CD8-positive, alpha-beta memory T cell (primary cell): ENCODE results near the gene ECHDC3. TPM values are rescaled to one million over a fixed set of nuclear protein-coding genes. Genes with fewer than 3 reads are reported as not detected.

ENCODE experiments used
- CTCF ChIA-PET: fragments of 350-600 bp; sonication (Branson Sonifier 250); formaldehyde crosslinking; loops from one replicate; lab custom pipeline; 2021; ENCODE audit warnings: antibody characterized with exemption; lab: Charles Lee
- POLR2A ChIA-PET: fragments of 350-600 bp; sonication (Branson Sonifier 250); formaldehyde crosslinking; loops from one replicate; lab custom pipeline; 2021; ENCODE audit warnings: antibody characterized with exemption; lab: Charles Lee
- DNase-seq, 5 donors: peaks; one replicate each; pipeline versions ENCODE4 v3.0.0 to v3.0.0-alpha.2; 2020 to 2022; ENCODE audit warnings: mixed read lengths in 1 of 5
- H3K27ac ChIP-seq: one replicate; pipeline ENCODE4 v1.7.0; 2013; ENCODE audit warnings: low read depth, mild to moderate bottlenecking, low read length, moderate library complexity
- H3K27me3 ChIP-seq: 2 replicates; pipeline ENCODE4 v1.7.0; 2013; ENCODE audit warnings: low read length, mild to moderate bottlenecking; ENCODE audit not compliant: insufficient read depth, poor library complexity, severe bottlenecking
- H3K36me3 ChIP-seq: 2 replicates; pipeline ENCODE4 v1.7.0; 2013; ENCODE audit warnings: mild to moderate bottlenecking, low read length, moderate library complexity; ENCODE audit not compliant: insufficient read depth
- H3K4me1 ChIP-seq: 2 replicates; pipeline ENCODE4 v1.7.0; 2013; ENCODE audit warnings: mild to moderate bottlenecking, low read length, moderate library complexity; ENCODE audit not compliant: insufficient read depth
- H3K4me3 ChIP-seq: 2 replicates; pipeline ENCODE4 v1.7.0; 2013; ENCODE audit warnings: mild to moderate bottlenecking, low read length
- H3K9me3 ChIP-seq: 2 replicates; pipeline ENCODE4 v1.7.0; 2013; ENCODE audit warnings: mild to moderate bottlenecking, low read length
- H3K27ac Mint-ChIP-seq, 8 donors: one replicate each; pipeline ENCODE4 v1.8.0; 2020 to 2021; ENCODE audit warnings: mixed read lengths in 8 of 8, mild to moderate bottlenecking in 6 of 8, inconsistent platforms in 3 of 8, moderate library complexity in 3 of 8
- H3K27me3 Mint-ChIP-seq, 2 donors: one replicate each; pipeline ENCODE4 v1.8.0; 2020 to 2021; ENCODE audit warnings: mixed read lengths in 2 of 2, mild to moderate bottlenecking in 1 of 2, moderate library complexity in 1 of 2
- H3K36me3 Mint-ChIP-seq, 3 donors: one replicate each; pipeline ENCODE4 v1.8.0; 2020 to 2021; ENCODE audit warnings: mixed read lengths in 3 of 3, inconsistent platforms in 1 of 3, mild to moderate bottlenecking in 1 of 3
- H3K4me1 Mint-ChIP-seq, 3 donors: one replicate each; pipeline ENCODE4 v1.8.0; 2020 to 2021; ENCODE audit warnings: mixed read lengths in 3 of 3, inconsistent platforms in 1 of 3, mild to moderate bottlenecking in 1 of 3
- H3K4me3 Mint-ChIP-seq, 7 donors: one replicate each; pipeline ENCODE4 v1.8.0; 2020 to 2021; ENCODE audit warnings: mixed read lengths in 7 of 7, mild to moderate bottlenecking in 6 of 7, moderate library complexity in 4 of 7, inconsistent platforms in 2 of 7
- H3K9me3 Mint-ChIP-seq, 5 donors: one replicate each; pipeline ENCODE4 v1.8.0; 2020 to 2022; ENCODE audit warnings: mixed read lengths in 5 of 5, mild to moderate bottlenecking in 3 of 5, moderate library complexity in 2 of 5, inconsistent platforms in 1 of 5
- polyA plus RNA-seq: library from polyadenylated mRNA; unstranded; fragments of 300-500 nt; fragmentation: Illumina TruSeq; gene quantifications from one replicate; pipeline ENCODE4 v1.2.3, GENCODE V29; 2021
- total RNA-seq, 2 experiments: library from RNA; stranded (reverse); gene quantifications; one replicate each; pipeline ENCODE4 v1.2.3, GENCODE V29; 2021

Gene ECHDC3
- total and polyA plus RNA-seq, 3 experiments from 2014 or later, result 0.58 to 0.77 (median 0.71) TPM

DNA sequence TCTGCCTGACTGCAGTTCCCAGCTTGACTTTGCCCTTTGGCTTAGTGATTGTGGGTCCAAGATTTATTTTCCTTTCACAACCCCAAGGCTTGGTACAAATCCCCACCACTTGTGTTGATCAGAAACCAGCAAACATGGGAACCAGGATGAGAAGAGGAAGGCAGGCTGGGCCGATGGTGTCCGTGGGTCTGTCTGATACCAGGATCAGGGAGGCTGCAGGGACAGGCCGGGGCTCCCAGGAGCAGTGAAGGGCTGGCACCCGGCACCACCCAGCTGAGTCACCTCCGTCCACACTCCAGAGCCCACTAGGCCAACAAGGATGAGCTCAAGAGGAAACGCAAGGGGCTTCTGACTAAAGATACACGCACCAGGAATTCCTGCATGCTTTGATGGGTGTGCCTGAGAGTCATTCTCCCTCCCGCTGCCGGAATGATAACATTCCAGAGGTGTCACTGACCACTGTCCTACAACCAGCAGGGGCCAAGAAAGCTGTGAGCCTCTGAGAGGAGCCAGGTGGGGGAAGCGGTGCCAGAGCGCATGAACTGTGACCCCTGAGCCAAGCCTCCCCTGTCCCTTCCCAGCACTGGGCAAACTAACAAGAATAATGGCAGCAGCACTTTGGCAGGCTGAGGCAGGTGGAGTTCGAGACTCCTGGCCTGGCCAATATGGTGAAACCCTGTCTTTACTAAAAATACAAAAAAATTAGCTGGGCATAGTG is 51.7 kb downstream of the ECHDC3 start:
- Mint-ChIP-seq H3K4me1 (no peaks in the 10 kb centered on the region), H3K36me3 (no peaks in the 10 kb centered on the region), H3K27me3 (peaks cover 11 to 15% of the 10 kb centered on the region in 2 donors), H3K9me3 (no peaks in the 10 kb centered on the region), H3K4me3 (no peak overlapping the region), H3K27ac (peak overlapping the region in 1 of 8 donors; percentile 63)
- H3K4me1 ChIP-seq, result no peaks in the 10 kb centered on the region
- H3K27me3 ChIP-seq, result no peaks in the 10 kb centered on the region
- no peaks in the 10 kb centered on the region for H3K9me3 ChIP-seq
- H3K27ac ChIP-seq, result no peak overlapping the region
- ChIA-PET CTCF (no interaction called here), POLR2A (no interaction called here)
- no peak for DNase-seq
- no peak overlapping the region for H3K4me3 ChIP-seq
- no peaks in the 10 kb centered on the region for H3K36me3 ChIP-seq

DNA sequence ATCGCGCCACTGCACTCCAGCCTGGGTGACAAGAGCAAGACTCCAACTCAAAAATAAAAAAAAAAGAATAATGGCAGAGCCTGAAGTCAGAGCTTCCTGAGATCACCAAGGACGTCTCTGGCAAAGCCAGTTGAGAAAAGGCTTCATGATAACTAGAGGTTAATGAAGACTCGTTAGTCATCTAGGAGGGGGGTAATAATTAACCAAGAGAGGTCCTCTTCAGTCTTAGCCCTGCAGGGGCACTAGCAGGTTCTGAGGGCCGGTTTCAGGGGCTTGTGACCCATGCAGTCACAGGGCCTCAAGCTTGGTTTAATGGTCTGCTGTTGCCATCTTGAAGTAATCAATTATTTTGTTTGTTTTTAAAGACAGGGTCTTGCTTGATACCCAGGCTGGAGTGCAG is 52.4 kb downstream of the ECHDC3 start:
- ChIA-PET CTCF (no interaction called here), POLR2A (no interaction called here)
- Histone ChIP-seq H3K9me3 (no peaks in the 10 kb centered on the region), H3K36me3 (no peaks in the 10 kb centered on the region), H3K4me1 (no peaks in the 10 kb centered on the region), H3K4me3 (no peak overlapping the region), H3K27ac (no peak overlapping the region), H3K27me3 (no peaks in the 10 kb centered on the region)
- Mint-ChIP-seq H3K27me3 (peaks cover 11 to 15% of the 10 kb centered on the region in 2 donors), H3K4me1 (no peaks in the 10 kb centered on the region), H3K4me3 (no peak overlapping the region), H3K9me3 (no peaks in the 10 kb centered on the region), H3K27ac (no peak overlapping the region), H3K36me3 (no peaks in the 10 kb centered on the region)
- no peak for DNase-seq

DNA sequence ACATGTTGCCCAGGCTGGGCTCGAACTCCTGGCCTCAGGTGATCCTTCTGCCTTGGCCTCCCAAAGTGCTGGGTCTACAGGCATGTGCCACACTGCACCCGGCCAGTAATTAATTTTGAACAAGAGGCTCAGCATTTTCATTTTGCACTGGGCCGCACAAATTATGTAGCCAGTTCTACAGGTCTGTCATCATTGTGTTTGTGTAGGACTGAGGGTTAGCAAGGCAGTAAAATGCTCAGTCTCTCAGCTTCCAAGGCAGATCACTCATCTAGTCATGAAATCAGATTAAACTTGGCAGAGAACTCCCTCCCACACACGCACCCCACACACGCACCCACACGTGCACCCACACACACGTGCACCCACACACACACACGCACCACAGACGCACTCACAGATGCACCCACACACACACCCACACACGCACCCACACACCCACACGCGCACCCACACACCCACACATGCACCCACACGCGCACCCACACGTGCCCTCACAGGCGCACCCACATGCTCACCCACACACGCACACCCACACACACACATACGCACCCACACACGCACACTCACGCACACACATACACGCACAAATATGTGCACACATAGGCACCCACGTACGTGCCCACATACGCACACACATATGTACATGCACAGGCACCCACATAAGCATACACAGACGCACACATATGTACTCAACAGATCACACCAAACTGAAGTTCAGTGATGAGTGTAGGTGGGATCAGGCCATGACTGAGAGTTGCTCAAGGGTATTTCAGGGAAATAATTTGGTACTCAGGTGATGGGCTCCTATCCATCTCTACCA is 53.1 kb downstream of the ECHDC3 start:
- H3K4me3 Mint-ChIP-seq, result no peak overlapping the region
- no peak for DNase-seq
- no peak overlapping the region for H3K4me3 ChIP-seq
- H3K9me3 ChIP-seq, result no peaks in the 10 kb centered on the region
- peaks cover 8 to 10% of the 10 kb centered on the region in 2 donors for H3K27me3 Mint-ChIP-seq
- no peaks in the 10 kb centered on the region for H3K4me1 ChIP-seq
- ChIA-PET POLR2A (no interaction called here), CTCF (no interaction called here)
- H3K27ac ChIP-seq, result no peak overlapping the region
- no peaks in the 10 kb centered on the region for H3K27me3 ChIP-seq
- H3K36me3 ChIP-seq, result no peaks in the 10 kb centered on the region
- no peak overlapping the region for H3K27ac Mint-ChIP-seq
- H3K4me1 Mint-ChIP-seq, result no peaks in the 10 kb centered on the region
- H3K36me3 Mint-ChIP-seq, result no peaks in the 10 kb centered on the region
- H3K9me3 Mint-ChIP-seq, result no peaks in the 10 kb centered on the region

DNA sequence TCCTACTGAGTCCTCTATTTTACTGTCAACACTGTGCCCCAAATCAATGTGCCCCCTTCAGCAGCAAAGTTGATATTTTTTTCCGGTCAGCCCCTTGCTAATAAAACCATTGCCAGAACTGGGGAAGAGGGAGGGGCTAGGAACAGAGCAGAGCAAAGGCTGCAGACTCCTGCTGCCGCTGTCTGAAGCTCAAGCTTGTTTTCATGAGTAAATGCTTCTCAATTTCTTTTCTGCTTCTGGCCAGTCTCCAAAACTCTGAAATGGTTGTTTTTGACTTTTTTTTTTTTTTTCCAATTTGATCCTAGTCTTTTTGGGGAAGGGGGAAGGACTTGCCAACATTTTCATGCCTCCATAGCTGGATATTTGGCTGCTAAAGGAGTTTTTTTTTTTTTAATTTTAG is 54.3 kb downstream of the ECHDC3 start:
- H3K27ac Mint-ChIP-seq, result no peak overlapping the region
- no peak overlapping the region for H3K4me3 Mint-ChIP-seq
- Histone ChIP-seq H3K36me3 (no peaks in the 10 kb centered on the region), H3K4me3 (no peak overlapping the region), H3K27me3 (no peaks in the 10 kb centered on the region), H3K4me1 (no peaks in the 10 kb centered on the region), H3K9me3 (no peaks in the 10 kb centered on the region), H3K27ac (no peak overlapping the region)
- no peaks in the 10 kb centered on the region for H3K9me3 Mint-ChIP-seq
- no peak for DNase-seq
- ChIA-PET CTCF (interaction anchor here (1.4 kb wide), 1 partner anchor 14 kb away, joined by 4 read pairs; no protein-coding TSS in a partner anchor), POLR2A (no interaction called here)
- H3K27me3 Mint-ChIP-seq, result peaks cover 2 to 6% of the 10 kb centered on the region in 2 donors
- no peaks in the 10 kb centered on the region for H3K36me3 Mint-ChIP-seq
- no peaks in the 10 kb centered on the region for H3K4me1 Mint-ChIP-seq

DNA sequence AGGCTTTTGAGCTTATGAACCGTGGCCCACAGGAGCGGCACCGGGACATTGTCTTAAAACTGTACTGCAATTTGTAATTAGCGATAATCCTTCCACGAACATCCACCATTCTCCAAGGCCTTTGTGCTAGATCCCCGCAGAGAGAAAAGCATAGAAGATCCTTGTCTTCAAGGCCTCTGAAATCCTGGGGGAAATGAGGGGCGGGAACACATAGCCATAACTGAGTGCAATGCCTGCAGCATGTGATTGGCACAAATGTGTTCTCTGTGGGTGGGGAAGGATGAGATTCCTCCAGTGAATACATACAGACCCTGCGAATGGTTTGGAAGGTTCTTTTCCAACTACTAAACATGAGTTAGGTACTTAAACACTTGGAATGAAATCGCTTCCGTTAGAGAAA is 55.1 kb downstream of the ECHDC3 start:
- Mint-ChIP-seq H3K9me3 (no peaks in the 10 kb centered on the region), H3K4me1 (no peaks in the 10 kb centered on the region), H3K36me3 (no peaks in the 10 kb centered on the region), H3K4me3 (no peak overlapping the region), H3K27me3 (peaks cover 0 to 6% of the 10 kb centered on the region in 2 donors), H3K27ac (no peak overlapping the region)
- H3K27ac ChIP-seq, result no peak overlapping the region
- no peaks in the 10 kb centered on the region for H3K9me3 ChIP-seq
- no peaks in the 10 kb centered on the region for H3K27me3 ChIP-seq
- ChIA-PET POLR2A (no interaction called here), CTCF (interaction anchor here (1.4 kb wide), 1 partner anchor 15 kb away, joined by 4 read pairs; no protein-coding TSS in a partner anchor)
- H3K4me3 ChIP-seq, result no peak overlapping the region
- H3K36me3 ChIP-seq, result no peaks in the 10 kb centered on the region
- H3K4me1 ChIP-seq, result no peaks in the 10 kb centered on the region
- DNase-seq, result no peak

DNA sequence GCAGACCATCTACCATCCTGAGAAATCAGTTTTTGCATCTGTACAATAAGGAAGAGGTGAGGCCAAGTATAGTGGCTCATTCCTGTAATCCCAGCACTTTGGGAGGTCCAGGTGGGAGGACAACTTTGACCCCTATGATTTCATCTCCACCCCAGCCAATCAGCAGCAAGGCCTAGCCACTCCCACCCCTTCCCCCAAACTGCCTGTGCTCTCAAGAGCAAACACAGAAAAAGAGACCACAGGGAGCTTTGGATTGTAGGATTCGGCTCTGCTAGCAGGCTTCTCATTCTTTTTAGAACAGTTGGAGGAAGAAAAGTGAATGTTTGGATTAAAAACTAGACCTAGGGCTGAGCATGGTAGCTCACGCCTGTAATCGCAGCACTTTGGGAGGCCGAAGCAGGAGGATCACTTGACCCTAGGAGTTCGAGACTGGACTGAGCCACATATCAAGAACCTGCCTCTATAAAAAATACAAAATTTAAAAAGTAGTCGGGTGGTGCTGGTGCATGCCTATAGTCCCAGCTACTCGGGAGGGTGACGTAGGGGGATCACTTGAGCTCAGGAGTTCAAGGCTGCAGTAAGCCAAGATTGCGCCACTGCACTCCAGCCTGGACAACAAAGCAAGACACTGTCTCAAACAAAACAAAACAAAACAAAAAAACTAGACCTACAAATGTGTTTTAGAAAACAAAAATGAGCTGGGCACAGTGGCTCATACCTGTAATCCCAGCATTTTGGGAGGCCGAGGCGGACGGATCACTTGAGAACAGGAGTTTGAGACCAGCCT is 55.9 kb downstream of the ECHDC3 start:
- no peaks in the 10 kb centered on the region for H3K4me1 ChIP-seq
- H3K27ac Mint-ChIP-seq, result no peak overlapping the region
- no peaks in the 10 kb centered on the region for H3K9me3 ChIP-seq
- no peak overlapping the region for H3K4me3 Mint-ChIP-seq
- no peaks in the 10 kb centered on the region for H3K27me3 ChIP-seq
- H3K27me3 Mint-ChIP-seq, result peaks cover 0 to 4% of the 10 kb centered on the region in 2 donors
- POLR2A ChIA-PET, result no interaction called here
- H3K4me1 Mint-ChIP-seq, result no peaks in the 10 kb centered on the region
- CTCF ChIA-PET, result interaction anchor here (1.4 kb wide), 1 partner anchor 16 kb away, joined by 4 read pairs; no protein-coding TSS in a partner anchor
- H3K4me3 ChIP-seq, result no peak overlapping the region
- H3K9me3 Mint-ChIP-seq, result no peaks in the 10 kb centered on the region
- no peaks in the 10 kb centered on the region for H3K36me3 ChIP-seq
- no peak for DNase-seq
- H3K27ac ChIP-seq, result no peak overlapping the region
- no peaks in the 10 kb centered on the region for H3K36me3 Mint-ChIP-seq

DNA sequence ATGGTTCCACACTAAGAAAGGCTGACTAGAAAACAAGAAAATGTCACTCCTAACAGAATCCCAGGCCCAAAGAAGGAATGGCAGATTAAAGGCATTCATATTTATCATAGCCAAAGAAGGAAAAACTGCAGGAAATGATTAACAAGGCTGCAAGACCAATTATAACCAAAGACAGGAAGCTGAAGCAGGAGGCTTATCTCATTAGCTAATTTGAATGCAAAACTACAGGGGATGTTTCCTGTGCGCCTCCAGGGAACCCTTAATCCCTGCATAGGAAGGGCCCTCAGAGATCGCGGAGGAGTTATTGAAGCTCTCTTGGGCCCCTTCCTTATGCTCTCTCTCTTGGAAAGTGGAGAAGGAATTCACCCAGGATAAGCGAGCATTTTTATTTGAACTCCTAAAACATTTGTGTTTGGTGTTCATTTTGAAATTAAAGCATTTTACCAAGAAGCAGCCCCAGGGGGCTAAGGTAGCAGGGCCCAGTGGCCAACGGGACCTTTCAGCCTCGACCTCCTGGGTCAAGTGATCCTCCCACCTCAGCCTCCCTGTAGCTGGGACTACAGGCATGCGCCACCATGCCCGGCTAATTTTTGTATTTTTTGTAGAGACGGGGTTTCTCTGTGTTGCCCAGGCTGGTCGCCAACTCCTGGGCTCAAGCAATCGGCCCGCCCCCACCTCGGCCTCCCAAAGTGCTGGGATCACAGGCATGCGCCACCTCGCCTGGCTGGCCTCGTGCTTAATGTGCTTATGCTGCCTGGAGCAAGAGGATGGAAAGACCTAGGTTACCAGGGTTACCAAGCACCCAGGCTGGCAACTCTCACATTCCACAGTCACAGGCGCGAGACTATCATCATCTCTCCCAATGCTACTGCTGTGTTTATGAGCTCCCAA is 56.9 kb downstream of the ECHDC3 start:
- Histone ChIP-seq H3K36me3 (no peaks in the 10 kb centered on the region), H3K27ac (no peak overlapping the region), H3K9me3 (no peaks in the 10 kb centered on the region), H3K4me1 (no peaks in the 10 kb centered on the region), H3K4me3 (no peak overlapping the region), H3K27me3 (no peaks in the 10 kb centered on the region)
- CTCF ChIA-PET, result no interaction called here
- H3K27me3 Mint-ChIP-seq, result peaks cover 0 to 4% of the 10 kb centered on the region in 2 donors
- no peak for DNase-seq
- no peaks in the 10 kb centered on the region for H3K36me3 Mint-ChIP-seq
- no peaks in the 10 kb centered on the region for H3K9me3 Mint-ChIP-seq
- no peak overlapping the region for H3K4me3 Mint-ChIP-seq
- no peaks in the 10 kb centered on the region for H3K4me1 Mint-ChIP-seq
- POLR2A ChIA-PET, result no interaction called here
- H3K27ac Mint-ChIP-seq, result no peak overlapping the region
